ENCODE measurements around the gene ZNF638.

ZNF638 gene

GRCh38 chr2:71469403-71470398 lies 138.1 kb downstream of the ZNF638 start:
- DNase-seq, result no peak

- no peak for DNase-seq
These were observed 139.7 kb downstream of the ZNF638 start for GRCh38 chr2:71471276-71471675.

- no peak for DNase-seq
These were observed 140.4 kb downstream of the ZNF638 start for GRCh38 chr2:71472019-71472418.

GRCh38 chr2:71473346-71474031 lies 141.9 kb downstream of the ZNF638 start:
- no peak for DNase-seq

GRCh38 chr2:71474116-71474743 lies 142.6 kb downstream of the ZNF638 start:
- DNase-seq, result no peak

- no peak for DNase-seq
These were observed 143.3 kb downstream of the ZNF638 start for GRCh38 chr2:71474744-71475397.

GRCh38 chr2:71476495-71476894 lies 144.9 kb downstream of the ZNF638 start:
- DNase-seq, result no peak

- DNase-seq, result no peak
These were observed 145.7 kb downstream of the ZNF638 start for GRCh38 chr2:71477231-71477691.

- no peak for DNase-seq
These were observed 147.2 kb downstream of the ZNF638 start for GRCh38 chr2:71478806-71479205.

- no peak for DNase-seq
These were observed 147.7 kb downstream of the ZNF638 start for GRCh38 chr2:71479261-71479660.

GRCh38 chr2:71481111-71481510 lies 149.5 kb downstream of the ZNF638 start:
- DNase-seq, result no peak

- no peak for DNase-seq
These were observed 150.5 kb downstream of the ZNF638 start for GRCh38 chr2:71482055-71482454.

GRCh38 chr2:71483246-71483645 lies 151.7 kb downstream of the ZNF638 start:
- DNase-seq, result no peak

GRCh38 chr2:71484354-71484753 lies 152.8 kb downstream of the ZNF638 start:
- DNase-seq, result no peak

All from hypothalamus (tissue), 51 donors.